WTC11 (cell line): ENCODE data around the gene ITPKB.

ENCODE experiments used
- IRF2 ChIP-seq: sonication (generic); formaldehyde crosslinking; IDR thresholded peaks from 2 replicates; pipeline ENCODE4 v1.8.0; 2022; ENCODE audit warnings: low read depth, missing genetic modification reagents, borderline replicate concordance
- ZBTB21 ChIP-seq: sonication (generic); formaldehyde crosslinking; IDR thresholded peaks from 2 replicates; pipeline ENCODE4 v1.8.1; 2023; ENCODE audit warnings: mild to moderate bottlenecking, missing genetic modification reagents, borderline replicate concordance
- TF ChIP-seq, protein P1 (sequence below): fragments of 200-600 bp; IDR thresholded peaks from 2 replicates; pipeline ENCODE4 v1.8.0; 2022; ENCODE audit warnings: antibody characterized with exemption

DNA sequence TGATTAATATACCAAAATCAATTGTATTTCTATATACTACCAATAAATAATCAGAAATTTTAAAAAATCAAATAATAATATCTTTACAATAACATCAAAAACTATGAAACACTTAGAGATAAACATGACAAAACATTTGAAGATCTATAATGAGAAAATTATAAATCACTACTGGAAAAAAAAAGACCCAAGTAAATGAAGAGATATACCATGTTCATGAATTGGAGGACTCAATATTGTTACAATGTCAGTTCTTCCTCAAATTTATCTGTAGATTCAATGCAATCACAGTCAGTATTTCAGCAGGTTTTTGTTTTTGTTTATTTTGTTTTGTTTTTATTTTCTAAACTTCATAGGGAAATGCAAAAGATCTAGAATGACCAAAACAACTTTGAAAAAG, 4.2 kb upstream of the ITPKB start:
- TF ChIP-seq IRF2, result no peak
- TF ChIP-seq, protein P1, sequence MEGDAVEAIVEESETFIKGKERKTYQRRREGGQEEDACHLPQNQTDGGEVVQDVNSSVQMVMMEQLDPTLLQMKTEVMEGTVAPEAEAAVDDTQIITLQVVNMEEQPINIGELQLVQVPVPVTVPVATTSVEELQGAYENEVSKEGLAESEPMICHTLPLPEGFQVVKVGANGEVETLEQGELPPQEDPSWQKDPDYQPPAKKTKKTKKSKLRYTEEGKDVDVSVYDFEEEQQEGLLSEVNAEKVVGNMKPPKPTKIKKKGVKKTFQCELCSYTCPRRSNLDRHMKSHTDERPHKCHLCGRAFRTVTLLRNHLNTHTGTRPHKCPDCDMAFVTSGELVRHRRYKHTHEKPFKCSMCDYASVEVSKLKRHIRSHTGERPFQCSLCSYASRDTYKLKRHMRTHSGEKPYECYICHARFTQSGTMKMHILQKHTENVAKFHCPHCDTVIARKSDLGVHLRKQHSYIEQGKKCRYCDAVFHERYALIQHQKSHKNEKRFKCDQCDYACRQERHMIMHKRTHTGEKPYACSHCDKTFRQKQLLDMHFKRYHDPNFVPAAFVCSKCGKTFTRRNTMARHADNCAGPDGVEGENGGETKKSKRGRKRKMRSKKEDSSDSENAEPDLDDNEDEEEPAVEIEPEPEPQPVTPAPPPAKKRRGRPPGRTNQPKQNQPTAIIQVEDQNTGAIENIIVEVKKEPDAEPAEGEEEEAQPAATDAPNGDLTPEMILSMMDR, result no peak
- no peak for TF ChIP-seq ZBTB21 (CRISPR knock-in tag)
